Measurements from ENCODE around the gene FBXW7. TPM values are rescaled to one million over a fixed set of nuclear protein-coding genes. Genes with fewer than 3 reads are reported as not detected.

The FBXW7 gene
- polyA plus RNA-seq, 3 donors, result 5.2 to 10.7 (median 7.1) TPM

DNA sequence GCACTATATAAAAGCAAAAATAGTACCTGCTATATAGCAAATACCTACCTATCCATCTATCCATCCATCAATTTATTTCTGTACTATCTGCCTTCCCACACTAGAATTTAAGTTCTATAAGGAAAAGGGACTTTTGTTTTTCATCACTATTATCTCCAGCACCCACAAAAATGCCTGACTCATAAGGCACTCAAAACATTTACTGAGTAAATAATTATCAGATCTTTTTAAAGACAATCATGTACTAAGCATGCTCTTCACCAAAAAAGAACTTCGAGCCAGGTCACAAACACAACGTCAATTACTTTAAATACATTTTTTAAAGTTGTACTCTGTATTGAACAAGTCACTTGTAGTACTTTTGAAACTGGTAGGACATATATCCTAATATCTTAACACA lies 119.9 kb downstream of the FBXW7 start:
- WGBS, 3 donors, result 71 to 93% (median 90%) methylated on average over 2 of the region's 2 CpGs

GRCh38 chr4:152408514-152409327 lies 127.2 kb downstream of the FBXW7 start:
- 73 to 78% (median 75%) methylated on average over 3 of the region's 3 CpGs for WGBS, 3 donors
- no peak overlapping the region for H3K27ac ChIP-seq (ENCODE audit: low read depth, low read length)

More for the DNA sequence above, 119.9 kb downstream of the FBXW7 start:
- no peak overlapping the region for H3K27ac ChIP-seq (ENCODE audit: low read depth, low read length)

DNA sequence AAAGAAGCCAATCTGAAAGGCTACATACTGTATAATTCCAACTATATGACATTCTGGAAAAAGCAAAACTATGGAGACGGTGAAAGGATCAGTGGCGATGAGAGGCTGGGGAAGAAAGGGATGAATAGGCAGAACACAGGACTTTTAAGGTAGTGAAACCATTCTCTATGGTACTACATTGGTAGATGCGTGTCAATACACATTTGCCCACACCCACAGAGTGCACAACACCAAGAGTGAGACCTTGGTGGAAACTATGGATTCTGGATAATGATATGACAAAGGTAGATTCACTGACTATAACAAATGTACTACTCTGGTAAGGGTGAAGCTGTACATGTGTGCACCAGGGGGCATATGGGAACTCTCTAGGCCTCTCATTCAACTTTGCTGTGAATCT lies 134.5 kb downstream of the FBXW7 start:
- WGBS, 3 donors, result 96 to 97% (median 96%) methylated on average over 3 of the region's 3 CpGs
- H3K27ac ChIP-seq (ENCODE audit: low read depth, low read length), result no peak overlapping the region

DNA sequence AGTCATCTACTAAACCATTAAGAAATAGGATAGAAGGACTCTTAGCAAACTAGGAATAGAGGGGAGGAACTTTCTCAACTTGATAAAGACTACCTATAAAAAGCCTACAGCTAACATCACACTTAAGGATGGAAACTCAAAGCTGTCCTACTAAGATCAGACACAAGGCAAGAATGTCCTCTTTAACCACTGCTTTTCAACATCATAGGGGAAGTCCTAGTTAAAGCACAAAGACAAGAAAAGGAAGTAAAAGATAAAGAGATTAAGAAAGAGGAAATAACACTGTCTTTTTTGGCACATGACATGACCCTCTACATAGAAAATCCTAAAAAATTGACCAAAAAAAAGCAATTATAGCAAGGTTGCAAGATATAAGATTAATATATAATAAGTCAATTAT lies 136.6 kb downstream of the FBXW7 start:
- H3K27ac ChIP-seq (ENCODE audit: low read depth, low read length), result no peak overlapping the region

DNA sequence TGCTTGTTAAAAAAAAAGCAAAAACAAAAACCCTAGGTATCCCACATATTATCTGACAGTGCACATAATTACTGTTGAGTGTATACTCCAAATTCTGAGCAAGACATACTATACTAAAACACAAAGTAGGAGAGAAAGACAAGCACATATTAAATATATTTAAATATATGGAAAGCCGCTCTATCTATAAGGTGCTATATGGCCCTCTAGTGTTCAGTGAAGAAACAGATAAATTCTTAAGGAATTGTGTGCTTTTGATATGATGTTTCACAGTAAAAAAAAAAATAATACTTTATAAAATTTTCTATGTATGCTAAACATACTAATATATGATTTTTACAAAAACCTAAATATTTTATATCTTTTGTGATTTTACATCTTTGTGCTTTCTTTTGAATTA lies 137.8 kb downstream of the FBXW7 start:
- H3K27ac ChIP-seq (ENCODE audit: low read depth, low read length), result no peak overlapping the region
- 83 to 85% (median 83%) methylated on average over 1 of the region's 1 CpG for WGBS, 3 donors

DNA sequence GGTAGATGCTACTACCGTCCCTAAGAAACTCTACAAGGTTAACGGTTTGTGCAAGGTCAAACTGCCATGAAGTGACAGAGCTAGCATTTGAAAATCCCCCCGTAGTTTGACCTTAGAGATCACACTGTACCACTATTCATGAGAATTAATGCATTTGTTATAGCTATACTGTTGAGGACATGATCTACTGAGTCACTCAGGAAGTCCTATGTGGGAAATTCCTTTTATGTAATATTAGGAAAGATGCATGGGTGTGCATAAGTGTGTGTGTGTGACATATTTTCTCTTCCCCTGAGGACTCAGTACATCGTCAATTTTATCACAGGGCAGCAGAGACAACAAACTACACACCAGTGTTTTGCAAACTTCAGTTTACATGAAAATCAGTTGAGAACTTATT lies 141.1 kb downstream of the FBXW7 start:
- H3K27ac ChIP-seq (ENCODE audit: low read depth, low read length), result no peak overlapping the region
- WGBS, 3 donors, result 83 to 92% (median 87%) methylated on average over 4 of the region's 4 CpGs

- WGBS, 3 donors, result 95 to 99% (median 97%) methylated on average over 3 of the region's 3 CpGs
- no peak overlapping the region for H3K27ac ChIP-seq (ENCODE audit: low read depth, low read length)
Observed at GRCh38 chr4:152392079-152392478, 143.8 kb downstream of the FBXW7 start.

GRCh38 chr4:152390216-152390615 lies 145.7 kb downstream of the FBXW7 start:
- 63 to 96% (median 95%) methylated on average over 1 of the region's 1 CpG for WGBS, 3 donors
- no peak overlapping the region for H3K27ac ChIP-seq (ENCODE audit: low read depth, low read length)

DNA sequence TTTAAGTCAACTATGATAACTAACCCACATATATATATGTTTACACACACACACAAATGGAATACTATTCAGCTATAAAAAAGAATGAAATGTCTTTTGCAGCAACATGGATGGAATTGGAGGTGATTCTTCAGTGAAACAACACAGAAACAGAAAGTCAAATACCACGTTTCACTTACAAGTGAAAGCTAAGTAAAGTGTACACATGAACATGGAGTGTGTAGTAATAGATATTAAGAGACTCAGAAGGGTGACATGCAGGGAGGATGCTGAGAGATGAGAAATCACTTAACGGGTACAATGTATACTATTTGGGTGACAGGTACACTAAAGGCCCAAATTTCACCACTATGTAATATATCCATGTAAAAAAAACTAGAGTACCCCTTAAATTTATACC lies 146.5 kb downstream of the FBXW7 start:
- H3K27ac ChIP-seq (ENCODE audit: low read depth, low read length), result no peak overlapping the region
- WGBS, 3 donors, result 90 to 95% (median 90%) methylated on average over 2 of the region's 2 CpGs

- H3K27ac ChIP-seq (ENCODE audit: low read depth, low read length), result no peak overlapping the region
- WGBS, 3 donors, result 11 to 17% (median 13%) methylated on average over 1 of the region's 1 CpG
Observed at GRCh38 chr4:152385551-152385950, 150.3 kb downstream of the FBXW7 start.

- H3K27ac ChIP-seq (ENCODE audit: low read depth, low read length), result no peak overlapping the region
- WGBS, 3 donors, result 36 to 74% (median 72%) methylated on average over 4 of the region's 4 CpGs
Observed at GRCh38 chr4:152382057-152382785, 153.7 kb downstream of the FBXW7 start.

DNA sequence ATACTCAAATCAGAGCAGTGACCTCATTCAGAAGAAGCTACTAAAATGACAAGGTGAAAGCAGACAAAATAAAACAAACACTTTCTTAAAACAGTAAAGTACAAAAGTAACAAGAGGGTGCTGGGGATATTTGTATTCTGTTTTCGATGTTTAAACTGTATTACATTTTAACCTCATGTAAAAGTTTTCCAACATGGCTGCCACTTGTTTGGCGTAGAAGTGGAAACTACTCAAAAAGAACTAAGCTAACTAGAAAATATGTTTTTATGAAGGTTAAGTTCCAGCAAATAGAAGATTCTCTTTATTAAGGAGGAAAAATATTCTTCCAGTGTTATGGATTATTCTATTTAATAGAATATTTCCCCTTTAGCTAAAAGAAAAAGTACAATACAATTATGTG lies 155.0 kb downstream of the FBXW7 start:
- WGBS, 3 donors, result 59 to 99% (median 99%) methylated on average over 2 of the region's 2 CpGs
- no peak overlapping the region for H3K27ac ChIP-seq (ENCODE audit: low read depth, low read length)

DNA sequence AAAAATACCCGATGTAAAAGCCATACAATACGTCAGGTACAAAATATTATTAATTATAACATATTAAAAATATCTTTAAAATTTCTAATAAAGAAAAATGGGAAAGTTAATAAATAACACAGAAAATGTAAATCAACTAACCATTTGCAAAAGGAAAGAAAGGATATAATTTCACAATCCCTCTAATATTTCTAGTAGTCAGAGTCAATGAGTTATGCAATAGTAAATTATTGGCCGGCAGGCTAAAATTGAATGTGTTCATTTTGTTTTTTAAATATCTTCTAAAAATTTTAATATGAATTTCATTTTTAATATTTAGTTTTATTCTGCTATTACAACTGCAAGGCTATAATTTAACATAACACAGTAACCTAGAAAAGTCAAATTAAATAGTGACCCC lies 155.7 kb downstream of the FBXW7 start:
- WGBS, 3 donors, result 33 to 80% (median 76%) methylated on average over 3 of the region's 3 CpGs
- no peak overlapping the region for H3K27ac ChIP-seq (ENCODE audit: low read depth, low read length)

DNA sequence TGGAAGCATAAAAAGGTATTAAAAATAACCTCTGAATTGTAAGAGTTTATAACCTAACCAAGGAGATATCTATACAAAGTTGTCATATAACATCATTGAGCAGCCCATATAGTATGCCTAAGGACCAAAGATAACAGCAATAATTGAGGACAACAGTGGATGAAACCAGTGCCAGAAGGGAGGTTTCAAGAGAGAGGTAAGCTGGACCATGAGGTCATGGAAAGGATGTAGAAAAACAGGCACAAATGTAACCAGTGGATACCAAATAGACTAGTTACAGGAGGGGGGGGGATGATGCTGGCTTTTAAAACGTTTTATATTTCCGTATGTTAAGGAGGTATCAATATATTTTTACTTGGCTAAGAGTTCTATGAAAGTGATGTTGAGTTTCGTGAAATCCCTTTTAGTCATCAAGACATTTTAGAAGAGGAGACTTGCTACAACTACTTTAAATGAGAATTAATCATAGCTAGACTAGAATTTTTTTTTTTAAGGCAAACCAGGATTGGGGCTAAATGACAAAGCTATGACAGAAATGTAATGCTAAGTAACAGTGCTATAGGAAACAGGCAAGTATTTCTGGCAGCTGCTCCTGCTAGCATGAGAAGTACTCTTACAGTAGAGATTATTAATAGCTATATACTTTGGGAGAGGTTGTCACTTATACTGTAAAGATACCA lies 161.1 kb downstream of the FBXW7 start:
- H3K27ac ChIP-seq (ENCODE audit: low read depth, low read length), result no peak overlapping the region
- 85 to 90% (median 85%) methylated on average over 3 of the region's 3 CpGs for WGBS, 3 donors

DNA sequence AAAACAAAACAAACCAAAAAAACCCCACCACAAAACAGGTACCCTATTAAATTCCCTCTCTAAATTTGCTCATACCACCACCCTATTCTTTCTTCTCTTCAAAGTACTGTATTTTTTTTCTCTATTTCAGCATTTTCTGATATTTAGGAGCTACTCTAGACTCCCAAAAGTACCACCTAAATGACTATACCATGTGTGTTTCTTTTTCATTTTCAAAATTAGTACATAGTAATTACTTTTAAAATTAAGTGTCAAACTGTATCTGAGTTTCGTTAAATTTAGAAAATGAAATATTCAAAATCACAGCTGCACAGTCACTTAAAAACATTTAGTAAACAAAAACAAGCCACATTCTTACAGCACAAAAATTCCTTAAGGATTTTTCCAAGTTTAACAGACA lies 161.7 kb downstream of the FBXW7 start:
- no peak overlapping the region for H3K27ac ChIP-seq (ENCODE audit: low read depth, low read length)
- 91 to 95% (median 92%) methylated on average over 1 of the region's 1 CpG for whole genome bisulfite sequencing, 3 donors

GRCh38 chr4:152372444-152372843 lies 163.4 kb downstream of the FBXW7 start:
- H3K27ac ChIP-seq (ENCODE audit: low read depth, low read length), result no peak overlapping the region

DNA sequence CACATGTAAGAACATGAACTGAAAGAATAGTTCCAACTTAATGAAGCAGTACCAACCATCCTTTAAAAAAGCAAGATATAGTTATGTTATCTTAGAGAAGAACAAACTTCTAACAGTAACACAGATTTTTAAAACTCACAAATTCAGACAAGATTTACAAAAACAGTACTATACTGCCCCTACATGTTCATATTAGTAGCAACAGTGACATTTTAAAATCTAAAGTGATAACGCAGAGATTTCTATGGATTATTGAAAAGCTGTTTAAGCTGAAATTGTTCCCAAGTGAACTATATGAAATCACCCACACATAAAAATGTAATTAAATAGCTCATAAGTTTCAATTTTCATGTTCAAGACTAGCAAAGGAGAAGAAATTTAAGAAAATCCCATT lies 166.0 kb downstream of the FBXW7 start:
- WGBS, 3 donors, result 37 to 54% (median 43%) methylated on average over 1 of the region's 1 CpG
- H3K27ac ChIP-seq (ENCODE audit: low read depth, low read length), result no peak overlapping the region

DNA sequence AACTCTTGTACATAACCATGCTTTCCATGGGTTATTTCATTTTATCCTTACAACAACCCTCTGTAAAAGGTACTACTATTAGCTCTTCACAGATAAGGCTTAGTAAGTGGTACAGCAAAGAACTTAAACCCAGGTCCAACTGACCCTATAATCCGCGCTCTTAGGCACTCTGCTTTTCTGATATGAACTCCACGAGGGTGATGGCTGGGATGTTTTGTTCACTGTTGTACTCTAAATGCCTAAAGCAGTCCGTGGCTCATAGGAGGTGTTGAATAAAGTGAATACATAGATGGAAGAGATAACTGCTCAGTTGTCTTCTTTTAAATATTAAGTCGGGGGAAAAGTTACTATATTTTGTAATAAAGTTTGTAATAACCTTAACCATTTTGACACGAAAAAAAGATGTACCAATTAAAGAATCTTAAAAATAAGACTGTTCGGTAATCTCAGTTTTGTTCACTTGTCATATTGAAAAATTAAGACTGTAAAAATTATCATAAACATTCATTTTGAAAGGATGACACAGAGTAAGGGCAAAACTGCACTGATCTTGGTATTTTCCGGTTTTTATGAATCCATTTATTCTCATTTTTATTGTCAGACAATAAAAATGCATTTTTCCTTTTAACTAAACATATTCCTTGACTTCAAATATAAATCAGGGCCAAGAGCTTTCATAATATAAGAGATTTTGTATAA lies 166.5 kb downstream of the FBXW7 start:
- no peak overlapping the region for H3K27ac ChIP-seq (ENCODE audit: low read depth, low read length)
- WGBS, 3 donors, result 83 to 88% (median 85%) methylated on average over 8 of the region's 8 CpGs

DNA sequence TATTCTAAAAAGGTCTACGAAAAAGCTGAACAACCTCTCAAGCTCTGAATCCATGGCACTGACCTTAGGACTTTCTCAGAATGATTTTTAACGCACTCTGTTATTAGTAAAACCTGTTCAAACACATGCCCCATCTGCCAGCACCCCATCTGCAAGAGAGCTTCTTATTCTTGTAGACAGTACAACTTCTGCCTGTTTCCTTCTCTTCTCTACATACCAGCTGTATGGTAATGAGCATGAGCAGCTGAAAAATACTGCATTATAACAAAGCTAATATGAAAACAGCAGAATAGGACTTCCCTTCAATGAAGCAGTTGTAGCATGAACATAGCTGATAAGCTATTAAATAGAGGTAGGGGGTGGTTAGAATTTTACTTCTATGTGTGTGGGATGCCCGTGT lies 167.9 kb downstream of the FBXW7 start:
- WGBS, 3 donors, result 65 to 97% (median 95%) methylated on average over 3 of the region's 3 CpGs

More for the DNA sequence above, 167.9 kb downstream of the FBXW7 start:
- no peak overlapping the region for H3K27ac ChIP-seq (ENCODE audit: low read depth, low read length)
